HEK293 (cell line): Measurements from ENCODE around the gene FAN1.

ENCODE experiments used
- CTCF ChIA-PET: fragments of 350-600 bp; formaldehyde crosslinking; extraction: SDS; loops from one replicate; lab custom pipeline; 2021; ENCODE audit warnings: antibody characterized with exemption; lab: Yijun Ruan, JAX
- POLR2A ChIA-PET: fragments of 300-600 bp; formaldehyde crosslinking; extraction: SDS; loops from one replicate; lab custom pipeline; 2020; ENCODE audit warnings: antibody characterized with exemption, inconsistent platforms; lab: Yijun Ruan, JAX
- H3K27ac ChIP-seq: fragments of 200-500 bp; sonication (Bioruptor generic); 2 replicates; pipeline ENCODE4 v1.5.1; 2014; ENCODE audit warnings: low read depth, low read length, control low read depth, inconsistent platforms; ENCODE audit errors: extremely low read depth
- H3K36me3 ChIP-seq, 2 experiments: fragments of 200-500 bp in 1 of 2; sonication (Bioruptor generic) in 1 of 2; 1 replicate in 1 of 2; 2 replicates in 1 of 2; pipeline ENCODE4 v1.5.1; 2014 to 2017; ENCODE audit warnings: inconsistent platforms in 2 of 2, low read length in 2 of 2; ENCODE audit not compliant: control insufficient read depth in 2 of 2, insufficient read depth in 1 of 2
- H3K4me1 ChIP-seq: fragments of 200-500 bp; sonication (Bioruptor generic); 2 replicates; pipeline ENCODE4 v1.5.1; 2014; ENCODE audit warnings: mild to moderate bottlenecking, low read length, inconsistent platforms; ENCODE audit not compliant: control insufficient read depth, insufficient read depth
- H3K4me3 ChIP-seq: 2 replicates; pipeline ENCODE4 v1.5.1; 2011; ENCODE audit warnings: low read depth, mild to moderate bottlenecking, control low read depth, low read length, moderate library complexity
- H3K9me3 ChIP-seq: fragments of 200-500 bp; sonication (Bioruptor generic); 2 replicates; pipeline ENCODE4 v1.5.1; 2014; ENCODE audit warnings: low read depth, low read length, inconsistent platforms; ENCODE audit not compliant: control insufficient read depth, insufficient read depth
- BCL11A ChIP-seq: fragments of 450-650 bp; formaldehyde crosslinking; IDR thresholded peaks from 2 replicates; pipeline ENCODE4 v1.5.1; 2016; ENCODE audit warnings: low read depth, missing biosample characterization, missing genetic modification characterization
- GLI4 ChIP-seq: fragments of 450-650 bp; formaldehyde crosslinking; IDR thresholded peaks from 2 replicates; pipeline ENCODE4 v1.5.1; 2016; ENCODE audit warnings: missing biosample characterization, missing genetic modification characterization
- ZBTB17 ChIP-seq: fragments of 450-650 bp; formaldehyde crosslinking; IDR thresholded peaks from 2 replicates; pipeline ENCODE4 v1.5.1; 2016; ENCODE audit warnings: missing biosample characterization, missing genetic modification characterization
- ZBTB20 ChIP-seq: fragments of 450-650 bp; formaldehyde crosslinking; IDR thresholded peaks from 2 replicates; pipeline ENCODE4 v1.5.1; 2016; ENCODE audit warnings: missing biosample characterization, missing genetic modification characterization
- ZNF132 ChIP-seq: fragments of 450-650 bp; formaldehyde crosslinking; IDR thresholded peaks from 2 replicates; pipeline ENCODE4 v1.5.1; 2017; ENCODE audit warnings: missing biosample characterization, missing genetic modification characterization, borderline replicate concordance
- ZNF292 ChIP-seq: fragments of 450-650 bp; formaldehyde crosslinking; IDR thresholded peaks from 2 replicates; pipeline ENCODE4 v1.5.1; 2016; ENCODE audit warnings: low read depth, missing biosample characterization, missing genetic modification characterization, borderline replicate concordance
- ZNF324 ChIP-seq: fragments of 450-650 bp; formaldehyde crosslinking; IDR thresholded peaks from 2 replicates; pipeline ENCODE4 v1.5.1; 2016; ENCODE audit warnings: missing biosample characterization, missing genetic modification characterization
- ZNF335 ChIP-seq: fragments of 450-650 bp; formaldehyde crosslinking; conservative IDR thresholded peaks from 2 replicates; pipeline ENCODE4 v1.5.1; 2016; ENCODE audit warnings: missing biosample characterization, missing genetic modification characterization
- ZNF514 ChIP-seq: fragments of 450-650 bp; formaldehyde crosslinking; IDR thresholded peaks from 2 replicates; pipeline ENCODE4 v1.5.1; 2016; ENCODE audit warnings: missing biosample characterization, missing genetic modification characterization
- ZNF837 ChIP-seq: fragments of 450-650 bp; formaldehyde crosslinking; IDR thresholded peaks from 2 replicates; pipeline ENCODE4 v1.5.1; 2016; ENCODE audit warnings: missing biosample characterization, missing genetic modification characterization
- ZSCAN16 ChIP-seq: fragments of 450-650 bp; formaldehyde crosslinking; IDR thresholded peaks from 2 replicates; pipeline ENCODE4 v1.5.1; 2016; ENCODE audit warnings: missing biosample characterization, missing genetic modification characterization
- TF ChIP-seq, protein P1 (sequence below): fragments of 450-650 bp; formaldehyde crosslinking; IDR thresholded peaks from 2 replicates; pipeline ENCODE4 v1.5.0; 2017; ENCODE audit warnings: missing biosample characterization, missing genetic modification characterization, borderline replicate concordance
- TF ChIP-seq, protein P2 (sequence below): fragments of 450-650 bp; formaldehyde crosslinking; IDR thresholded peaks from 2 replicates; pipeline ENCODE4; 2016; ENCODE audit warnings: missing biosample characterization, missing genetic modification characterization

Gene FAN1

DNA sequence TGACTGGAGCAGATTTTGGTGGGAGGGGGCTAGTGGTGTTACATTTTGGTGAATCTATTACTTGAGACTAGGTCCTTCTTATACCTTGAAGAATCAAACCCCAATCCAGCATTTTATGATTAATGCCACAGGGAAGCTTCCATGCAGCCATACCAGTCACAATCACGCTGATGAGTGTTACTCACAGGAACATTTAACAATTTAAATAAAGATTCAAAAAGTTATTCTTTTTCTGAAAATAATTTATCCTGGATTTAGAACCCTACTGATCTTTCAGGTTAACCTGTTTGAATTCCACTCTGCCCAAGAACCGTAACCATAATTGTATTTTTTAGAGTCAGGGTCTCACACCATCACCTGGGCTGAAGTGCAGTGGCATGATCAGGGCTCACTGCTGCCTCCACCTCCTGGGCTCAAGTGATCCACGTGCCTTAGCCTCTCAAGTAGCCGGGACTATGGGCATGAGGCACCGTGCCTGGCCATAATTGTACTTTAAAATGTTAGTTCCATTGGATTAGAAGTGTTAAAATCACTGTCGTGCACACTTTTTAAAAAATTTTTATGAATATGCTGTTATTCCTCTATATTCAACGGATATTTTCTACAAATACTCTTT is 88.6 kb downstream of the FAN1 start:
- peak overlapping the region; percentile 91 for H3K27ac ChIP-seq
- POLR2A ChIA-PET = interaction anchor here (1.1 to 1.4 kb wide), 3 partner anchors 47 to 137 kb away, joined by 3 read pairs; no protein-coding TSS in a partner anchor

More for the DNA sequence above, 88.6 kb downstream of the FAN1 start:
- TF ChIP-seq BCL11A (no peak), ZNF324 (tag by site-specific recombination) (no peak), ZBTB17 (tag by site-specific recombination) (peak; percentile 55), ZNF335 (tag by site-specific recombination) (peak; percentile 41), ZNF292 (tag by site-specific recombination) (no peak), ZNF132 (tag by site-specific recombination) (no peak), ZNF837 (tag by site-specific recombination) (no peak), ZSCAN16 (tag by site-specific recombination) (no peak), ZNF514 (tag by site-specific recombination) (no peak), GLI4 (tag by site-specific recombination) (no peak), ZBTB20 (tag by site-specific recombination) (0 out of 2 replicates have a peak, but pooled peaks have one; percentile 48)
- TF ChIP-seq, protein P1, sequence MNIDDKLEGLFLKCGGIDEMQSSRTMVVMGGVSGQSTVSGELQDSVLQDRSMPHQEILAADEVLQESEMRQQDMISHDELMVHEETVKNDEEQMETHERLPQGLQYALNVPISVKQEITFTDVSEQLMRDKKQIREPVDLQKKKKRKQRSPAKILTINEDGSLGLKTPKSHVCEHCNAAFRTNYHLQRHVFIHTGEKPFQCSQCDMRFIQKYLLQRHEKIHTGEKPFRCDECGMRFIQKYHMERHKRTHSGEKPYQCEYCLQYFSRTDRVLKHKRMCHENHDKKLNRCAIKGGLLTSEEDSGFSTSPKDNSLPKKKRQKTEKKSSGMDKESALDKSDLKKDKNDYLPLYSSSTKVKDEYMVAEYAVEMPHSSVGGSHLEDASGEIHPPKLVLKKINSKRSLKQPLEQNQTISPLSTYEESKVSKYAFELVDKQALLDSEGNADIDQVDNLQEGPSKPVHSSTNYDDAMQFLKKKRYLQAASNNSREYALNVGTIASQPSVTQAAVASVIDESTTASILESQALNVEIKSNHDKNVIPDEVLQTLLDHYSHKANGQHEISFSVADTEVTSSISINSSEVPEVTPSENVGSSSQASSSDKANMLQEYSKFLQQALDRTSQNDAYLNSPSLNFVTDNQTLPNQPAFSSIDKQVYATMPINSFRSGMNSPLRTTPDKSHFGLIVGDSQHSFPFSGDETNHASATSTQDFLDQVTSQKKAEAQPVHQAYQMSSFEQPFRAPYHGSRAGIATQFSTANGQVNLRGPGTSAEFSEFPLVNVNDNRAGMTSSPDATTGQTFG = no peak
- TF ChIP-seq, protein P2, sequence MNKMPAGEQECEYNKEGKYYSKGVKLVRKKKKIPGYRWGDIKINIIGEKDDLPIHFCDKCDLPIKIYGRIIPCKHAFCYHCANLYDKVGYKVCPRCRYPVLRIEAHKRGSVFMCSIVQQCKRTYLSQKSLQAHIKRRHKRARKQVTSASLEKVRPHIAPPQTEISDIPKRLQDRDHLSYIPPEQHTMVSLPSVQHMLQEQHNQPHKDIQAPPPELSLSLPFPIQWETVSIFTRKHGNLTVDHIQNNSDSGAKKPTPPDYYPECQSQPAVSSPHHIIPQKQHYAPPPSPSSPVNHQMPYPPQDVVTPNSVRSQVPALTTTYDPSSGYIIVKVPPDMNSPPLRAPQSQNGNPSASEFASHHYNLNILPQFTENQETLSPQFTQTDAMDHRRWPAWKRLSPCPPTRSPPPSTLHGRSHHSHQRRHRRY (tag by site-specific recombination) = no peak
- TF ChIP-seq, all 188 proteins: peak for 3
- CTCF ChIA-PET = interaction anchor here (0.9 kb wide), 1 partner anchor 137 kb away, joined by 4 read pairs; no protein-coding TSS in a partner anchor
- H3K36me3 ChIP-seq = no peaks in the 10 kb centered on the region
- peak overlapping the region; percentile 80 for H3K4me3 ChIP-seq
- no peaks in the 10 kb centered on the region; the same call in 1 of the 2 replicates for H3K4me1 ChIP-seq
- no peaks in the 10 kb centered on the region for H3K9me3 ChIP-seq
